Uterus (tissue), 2 donors: ENCODE data around the gene BIK.

Experiments
- CTCF ChIP-seq, 4 experiments: fragments of 200-600 bp in 2 of 4; fragments of 450-650 bp in 2 of 4; sonication (generic) in 2 of 4; IDR thresholded peaks; one replicate each; pipeline ENCODE4 v1.5.1; 2016 to 2019; ENCODE audit warnings: antibody characterized with exemption in 4 of 4, mild to moderate bottlenecking in 2 of 4, moderate library complexity in 1 of 4
- POLR2A ChIP-seq, 2 donors: fragments of 450-650 bp; IDR thresholded peaks; one replicate each; pipeline ENCODE4 v1.6.1; 2016; ENCODE audit warnings: antibody characterized with exemption in 2 of 2, mild to moderate bottlenecking in 1 of 2, moderate library complexity in 1 of 2

GRCh38 chr22:43155789-43156188 lies 45.2 kb downstream of the BIK start:
- TF ChIP-seq CTCF (IDR thresholded peaks at IDR 0.05) = no peak
- TF ChIP-seq POLR2A (IDR thresholded peaks at IDR 0.05) = no peak
